IMR-90 (cell line): ENCODE data around the gene CPOX. TPM values are rescaled to one million over a fixed set of nuclear protein-coding genes. Genes with fewer than 3 reads are reported as not detected.

Source experiments
- ATAC-seq: fragments of 200-7000 bp; cut with Tn5 transposase; 2 replicates; pipeline ENCODE4 v1.9.1; 2020; ENCODE audit warnings: low read depth, mild to moderate bottlenecking, moderate library complexity
- BruUV-seq: library from RNA; stranded (reverse); fragments of 400-500 nt; replicated peaks from 2 replicates; lab custom pipeline; 2021; lab: Mats Ljungman, UMichigan
- CTCF ChIA-PET: fragments of 300-600 bp; formaldehyde crosslinking; extraction: SDS; loops from one replicate; lab custom pipeline; 2021; ENCODE audit warnings: antibody characterized with exemption; lab: Yijun Ruan, JAX
- POLR2A ChIA-PET: fragments of 300-600 bp; sonication (Branson Sonifier 250); formaldehyde crosslinking; loops from one replicate; lab custom pipeline; 2022; ENCODE audit warnings: antibody characterized with exemption; ENCODE audit not compliant: unreplicated experiment; lab: Charles Lee
- DNase-seq: peaks from one replicate; pipeline ENCODE4 v3.0.0; 2013
- H2AFZ ChIP-seq: replicated peaks from 2 replicates; pipeline ENCODE3; 2013; ENCODE audit warnings: low read length, mild to moderate bottlenecking; ENCODE audit not compliant: poor library complexity
- H2AK5ac ChIP-seq: 2 replicates; pipeline ENCODE4 v1.6.1; 2013; ENCODE audit warnings: low read depth, low read length, inconsistent platforms
- H2AK9ac ChIP-seq: replicated peaks from 2 replicates; pipeline ENCODE3; 2013; ENCODE audit warnings: mild to moderate bottlenecking, low read depth, low read length, moderate library complexity; ENCODE audit not compliant: poor library complexity
- H2BK120ac ChIP-seq: 2 replicates; pipeline ENCODE4 v1.6.1; 2013; ENCODE audit warnings: low read depth, low read length, inconsistent platforms
- H2BK15ac ChIP-seq: 3 replicates; pipeline ENCODE4 v1.6.1; 2013; ENCODE audit warnings: low read depth, low read length, inconsistent platforms
- H2BK20ac ChIP-seq: 2 replicates; pipeline ENCODE4 v1.6.1; 2013; ENCODE audit warnings: low read depth, mild to moderate bottlenecking, inconsistent platforms, low read length, moderate library complexity
- H2BK5ac ChIP-seq: 2 replicates; pipeline ENCODE4 v1.6.1; 2013; ENCODE audit warnings: mild to moderate bottlenecking, low read depth, low read length, inconsistent platforms; ENCODE audit not compliant: poor library complexity, severe bottlenecking
- H3K14ac ChIP-seq: replicated peaks from 2 replicates; pipeline ENCODE4 v1.6.1; 2013; ENCODE audit warnings: low read depth, low read length, inconsistent platforms
- H3K18ac ChIP-seq: 2 replicates; pipeline ENCODE4 v1.6.1; 2013; ENCODE audit warnings: low read depth, low read length, control low read depth
- H3K23ac ChIP-seq: 2 replicates; pipeline ENCODE4 v1.6.1; 2013; ENCODE audit warnings: low read depth, low read length, inconsistent platforms
- H3K27ac ChIP-seq: 2 replicates; pipeline ENCODE4 v1.5.1; 2013; ENCODE audit warnings: mild to moderate bottlenecking, control low read depth, low read length; ENCODE audit not compliant: insufficient read depth
- H3K27me3 ChIP-seq: 2 replicates; pipeline ENCODE4 v1.6.1; 2013; ENCODE audit warnings: low read length; ENCODE audit not compliant: control insufficient read depth, insufficient read depth
- H3K36me3 ChIP-seq: 2 replicates; pipeline ENCODE4 v1.6.1; 2013; ENCODE audit warnings: low read length, mixed read lengths; ENCODE audit not compliant: control insufficient read depth, insufficient read depth
- H3K4ac ChIP-seq: 2 replicates; pipeline ENCODE4 v1.6.1; 2013; ENCODE audit warnings: low read depth, low read length, inconsistent platforms
- H3K4me1 ChIP-seq: 2 replicates; pipeline ENCODE4 v1.6.1; 2013; ENCODE audit warnings: low read length, mixed read lengths; ENCODE audit not compliant: control insufficient read depth, insufficient read depth
- H3K4me2 ChIP-seq: 2 replicates; pipeline ENCODE4 v1.6.1; 2013; ENCODE audit warnings: low read depth, mild to moderate bottlenecking, control low read depth, low read length, moderate library complexity
- H3K4me3 ChIP-seq: 2 replicates; pipeline ENCODE4 v1.5.1; 2013; ENCODE audit warnings: low read depth, mild to moderate bottlenecking, control low read depth, low read length, moderate library complexity; ENCODE audit not compliant: insufficient read depth
- H3K56ac ChIP-seq: 2 replicates; pipeline ENCODE4 v1.6.1; 2013; ENCODE audit warnings: low read length, inconsistent platforms; ENCODE audit not compliant: insufficient read depth; ENCODE audit errors: extremely low read depth
- H3K79me1 ChIP-seq, 2 experiments: 2 replicates each; pipeline ENCODE4 v1.6.1; 2013; ENCODE audit warnings: low read length in 2 of 2, inconsistent platforms in 1 of 2, low read depth in 1 of 2
- H3K9ac ChIP-seq: 2 replicates; pipeline ENCODE4 v1.6.1; 2013; ENCODE audit warnings: low read depth, low read length, control low read depth
- H3K9me1 ChIP-seq: 2 replicates; pipeline ENCODE4 v1.6.1; 2013; ENCODE audit warnings: low read length, inconsistent platforms; ENCODE audit not compliant: insufficient read depth
- H3K9me3 ChIP-seq: 2 replicates; pipeline ENCODE4 v1.6.1; 2013; ENCODE audit warnings: low read length; ENCODE audit not compliant: control insufficient read depth, insufficient read depth
- H4K20me1 ChIP-seq: 2 replicates; pipeline ENCODE4 v1.6.1; 2013; ENCODE audit warnings: low read length, inconsistent platforms; ENCODE audit not compliant: insufficient read depth
- H4K5ac ChIP-seq: 2 replicates; pipeline ENCODE4 v1.6.1; 2013; ENCODE audit warnings: mild to moderate bottlenecking, low read depth, low read length, control low read depth
- H4K8ac ChIP-seq, 2 experiments: 2 replicates each; pipeline ENCODE4 v1.6.1; 2013; ENCODE audit warnings: low read depth in 2 of 2, low read length in 2 of 2, control low read depth in 1 of 2, inconsistent platforms in 1 of 2
- H4K91ac ChIP-seq: 2 replicates; pipeline ENCODE4 v1.6.1; 2013; ENCODE audit warnings: low read depth, low read length, inconsistent platforms; ENCODE audit not compliant: insufficient read depth
- BHLHE40 ChIP-seq: fragments of 150-350 bp; IDR thresholded peaks from 2 replicates; pipeline ENCODE4 v1.6.1; 2016; ENCODE audit warnings: mild to moderate bottlenecking, low read depth, low read length
- CEBPB ChIP-seq: IDR thresholded peaks from 2 replicates; pipeline ENCODE4 v1.6.1; 2012; ENCODE audit warnings: low read depth, low read length, improper control_type of control experiment
- FOS ChIP-seq: fragments of 150-350 bp; IDR thresholded peaks from 2 replicates; pipeline ENCODE4 v1.6.1; 2016; ENCODE audit warnings: low read depth, low read length
- MAFK ChIP-seq: IDR thresholded peaks from 2 replicates; pipeline ENCODE4 v1.6.1; 2012; ENCODE audit warnings: low read depth, low read length, improper control_type of control experiment
- POLR2A ChIP-seq: IDR thresholded peaks from 2 replicates; pipeline ENCODE4 v1.6.1; 2012; ENCODE audit warnings: mild to moderate bottlenecking, low read depth, low read length
- RAD21 ChIP-seq: IDR thresholded peaks from 2 replicates; pipeline ENCODE4 v1.6.1; 2012; ENCODE audit warnings: low read length, improper control_type of control experiment
- RFX5 ChIP-seq: IDR thresholded peaks from 2 replicates; pipeline ENCODE4 v1.8.0; 2012; ENCODE audit warnings: low read depth, mild to moderate bottlenecking, low read length, moderate library complexity
- SMC3 ChIP-seq: fragments of 150-350 bp; IDR thresholded peaks from 2 replicates; pipeline ENCODE4 v1.6.1; 2016; ENCODE audit warnings: low read depth, mild to moderate bottlenecking, antibody characterized with exemption, low read length, moderate library complexity
- WGBS, 2 experiments: methylation state at CpG; one replicate each; pipeline versions ENCODE4 v1.1.5 to v1.1.7; 2013; ENCODE audit warnings: missing lambda C conversion rate in 2 of 2; ENCODE audit not compliant: insufficient read length in 1 of 2; ENCODE audit errors: extremely low coverage in 2 of 2; 5-methylcytosine and 5-hydroxymethylcytosine counted together
- dilution Hi-C: fragments of 300-500 bp; cut with HindIII; formaldehyde crosslinking; loops from one replicate; pipeline ENCODE4 v1.14.3; 2018; ENCODE audit warnings: low sequenced_read_pairs; ENCODE audit not compliant: unreplicated experiment
- in situ Hi-C: fragments of 300-500 bp; cut with MboI; formaldehyde crosslinking; loops from 3 replicates; pipeline ENCODE4 v1.14.3; 2019; ENCODE audit warnings: low sequenced_read_pairs, inconsistent platforms, mixed read lengths
- intact Hi-C: fragments of 100-400 bp; cut with micrococcal nuclease; formaldehyde crosslinking; loops from 2 replicates; pipeline ENCODE4 v1.10.0; 2022
- polyA plus RNA-seq, 3 experiments: library from polyadenylated mRNA; depleted of rRNA; stranded (reverse); fragments of >200 nt; gene quantifications; 2 replicates each; pipeline ENCODE4 v1.2.3, GENCODE V29; 2012; ENCODE audit warnings: low replicate concordance in 1 of 3
- total RNA-seq: library from RNA; depleted of rRNA; stranded (reverse); fragments of >200 nt; gene quantifications from 2 replicates; pipeline ENCODE4 v1.2.3, GENCODE V29; 2012
- TF ChIP-seq, protein P1 (sequence below): conservative IDR thresholded peaks from 2 replicates; pipeline ENCODE4 v1.5.1; 2012; ENCODE audit warnings: mild to moderate bottlenecking, low read depth, low read length, improper control_type of control experiment
- TF ChIP-seq, protein P2 (sequence below): fragments of 150-350 bp; IDR thresholded peaks from 2 replicates; pipeline ENCODE4 v1.6.1; 2016; ENCODE audit warnings: low read depth, mild to moderate bottlenecking, low read length, moderate library complexity, borderline replicate concordance

The CPOX gene
- total and polyA plus RNA-seq, 2 of the 4 experiments (the other 2 are of a cell fraction), result 14.5 to 19.4 TPM

DNA sequence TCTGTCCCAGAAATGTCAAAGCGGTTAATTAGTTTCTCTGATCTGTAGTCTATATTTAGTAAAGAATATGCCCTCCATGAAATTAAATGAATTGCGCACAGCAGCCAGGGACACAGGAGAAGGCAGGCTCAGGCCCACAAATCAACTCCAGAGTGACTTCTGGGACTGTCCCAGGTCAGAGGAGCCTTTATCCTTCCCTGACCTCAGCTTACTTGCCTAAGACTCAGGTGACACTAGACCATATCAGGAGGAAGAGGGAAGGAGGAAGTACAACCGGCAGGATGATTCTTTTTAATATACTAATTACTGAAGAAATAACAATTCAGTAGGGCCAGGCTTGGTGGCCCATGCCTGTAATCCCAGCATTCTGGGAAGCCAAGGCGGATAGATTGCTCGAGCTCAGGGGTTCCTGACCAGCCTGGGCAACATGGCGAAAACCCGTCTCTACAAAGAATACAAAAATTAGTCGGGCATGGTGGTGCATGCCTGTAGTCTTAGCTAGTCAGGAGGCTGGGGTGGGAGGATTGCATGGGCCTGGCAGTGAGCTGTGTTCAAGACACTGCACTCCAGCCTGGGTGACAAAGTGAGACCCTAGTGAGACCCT is 63.5 kb downstream of the CPOX start:
- no peaks in the 10 kb centered on the region for H3K4me1 ChIP-seq
- H3K79me1 ChIP-seq, result no peaks in the 10 kb centered on the region
- H4K20me1 ChIP-seq, result no peaks in the 10 kb centered on the region
- no peak overlapping the region for H3K14ac ChIP-seq
- ATAC-seq (no peak), DNase-seq (no peak)
- no peak overlapping the region for H2BK120ac ChIP-seq
- H3K9me1 ChIP-seq, result no peaks in the 10 kb centered on the region
- no peak overlapping the region for H3K18ac ChIP-seq
- WGBS, 2 experiments, result no CpG with 5 or more reads among the region's 8 CpGs
- no peaks in the 10 kb centered on the region for H3K9me3 ChIP-seq
- H3K27ac ChIP-seq, result no peak overlapping the region
- no peak overlapping the region for H3K4me3 ChIP-seq
- dilution Hi-C loops (no loop called here), in situ Hi-C loops (no loop called here), intact Hi-C loops (no loop called here)
- TF ChIP-seq SMC3 (no peak), RAD21 (no peak), MAFK (no peak), FOS (no peak), POLR2A (no peak), BHLHE40 (no peak), CEBPB (no peak), RFX5 (no peak)
- TF ChIP-seq, protein P1, sequence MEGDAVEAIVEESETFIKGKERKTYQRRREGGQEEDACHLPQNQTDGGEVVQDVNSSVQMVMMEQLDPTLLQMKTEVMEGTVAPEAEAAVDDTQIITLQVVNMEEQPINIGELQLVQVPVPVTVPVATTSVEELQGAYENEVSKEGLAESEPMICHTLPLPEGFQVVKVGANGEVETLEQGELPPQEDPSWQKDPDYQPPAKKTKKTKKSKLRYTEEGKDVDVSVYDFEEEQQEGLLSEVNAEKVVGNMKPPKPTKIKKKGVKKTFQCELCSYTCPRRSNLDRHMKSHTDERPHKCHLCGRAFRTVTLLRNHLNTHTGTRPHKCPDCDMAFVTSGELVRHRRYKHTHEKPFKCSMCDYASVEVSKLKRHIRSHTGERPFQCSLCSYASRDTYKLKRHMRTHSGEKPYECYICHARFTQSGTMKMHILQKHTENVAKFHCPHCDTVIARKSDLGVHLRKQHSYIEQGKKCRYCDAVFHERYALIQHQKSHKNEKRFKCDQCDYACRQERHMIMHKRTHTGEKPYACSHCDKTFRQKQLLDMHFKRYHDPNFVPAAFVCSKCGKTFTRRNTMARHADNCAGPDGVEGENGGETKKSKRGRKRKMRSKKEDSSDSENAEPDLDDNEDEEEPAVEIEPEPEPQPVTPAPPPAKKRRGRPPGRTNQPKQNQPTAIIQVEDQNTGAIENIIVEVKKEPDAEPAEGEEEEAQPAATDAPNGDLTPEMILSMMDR, result no peak
- TF ChIP-seq, protein P2, sequence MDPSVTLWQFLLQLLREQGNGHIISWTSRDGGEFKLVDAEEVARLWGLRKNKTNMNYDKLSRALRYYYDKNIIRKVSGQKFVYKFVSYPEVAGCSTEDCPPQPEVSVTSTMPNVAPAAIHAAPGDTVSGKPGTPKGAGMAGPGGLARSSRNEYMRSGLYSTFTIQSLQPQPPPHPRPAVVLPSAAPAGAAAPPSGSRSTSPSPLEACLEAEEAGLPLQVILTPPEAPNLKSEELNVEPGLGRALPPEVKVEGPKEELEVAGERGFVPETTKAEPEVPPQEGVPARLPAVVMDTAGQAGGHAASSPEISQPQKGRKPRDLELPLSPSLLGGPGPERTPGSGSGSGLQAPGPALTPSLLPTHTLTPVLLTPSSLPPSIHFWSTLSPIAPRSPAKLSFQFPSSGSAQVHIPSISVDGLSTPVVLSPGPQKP, result no peak
- H3K56ac ChIP-seq, result no peak overlapping the region
- BruUV-seq, result no TSS peak
- H4K8ac ChIP-seq, result no peak overlapping the region
- no peak overlapping the region for H3K4me2 ChIP-seq
- no peak overlapping the region for H2BK15ac ChIP-seq
- H2AK9ac ChIP-seq, result no peak overlapping the region
- H2AK5ac ChIP-seq, result no peak overlapping the region
- POLR2A ChIA-PET, result no interaction called here
- no peak overlapping the region for H2BK20ac ChIP-seq
- H4K5ac ChIP-seq, result no peak overlapping the region
- peaks cover 7% of the 10 kb centered on the region for H3K27me3 ChIP-seq
- H2AFZ ChIP-seq, result no peak overlapping the region
- CTCF ChIA-PET, result interaction anchor here (0.6 kb wide), 1 partner anchor 9 kb away, joined by 6 read pairs; no protein-coding TSS in a partner anchor
- no peak overlapping the region for H2BK5ac ChIP-seq
- H3K36me3 ChIP-seq, result no peaks in the 10 kb centered on the region
- H3K4ac ChIP-seq, result no peak overlapping the region
- H3K9ac ChIP-seq, result no peak overlapping the region
- H4K91ac ChIP-seq, result no peak overlapping the region
- no peak overlapping the region for H3K23ac ChIP-seq
